ENCODE results near the gene OR9Q1. TPM values are rescaled to one million over a fixed set of nuclear protein-coding genes. Genes with fewer than 3 reads are reported as not detected.

The OR9Q1 gene
- total and polyA plus RNA-seq, 4 donors: not detected

GRCh38 chr11:58086528-58086927 is 62.8 kb downstream of the OR9Q1 start:
- no peak overlapping the region for H3K4me3 ChIP-seq (ENCODE audit: low read depth in 1 of 3, low read length in 3 of 3)
- H3K27me3 ChIP-seq (ENCODE audit: control insufficient read depth in 4 of 4, insufficient read depth in 4 of 4, low read length in 3 of 4): no peaks in the 10 kb centered on the region
- WGBS: 45% methylated on average over 2 of the region's 2 CpGs
- no peaks in the 10 kb centered on the region for H3K4me1 ChIP-seq (ENCODE audit: control insufficient read depth in 4 of 4, insufficient read depth in 4 of 4, low read length in 3 of 4)
- no peak for DNase-seq (ENCODE audit: low spot score)
- H3K27ac ChIP-seq (ENCODE audit: low read depth in 1 of 2, low read length in 2 of 2): no peak overlapping the region
- TF ChIP-seq FOXA1 (IDR thresholded peaks at IDR 0.05): no peak
- TF ChIP-seq, protein P1, sequence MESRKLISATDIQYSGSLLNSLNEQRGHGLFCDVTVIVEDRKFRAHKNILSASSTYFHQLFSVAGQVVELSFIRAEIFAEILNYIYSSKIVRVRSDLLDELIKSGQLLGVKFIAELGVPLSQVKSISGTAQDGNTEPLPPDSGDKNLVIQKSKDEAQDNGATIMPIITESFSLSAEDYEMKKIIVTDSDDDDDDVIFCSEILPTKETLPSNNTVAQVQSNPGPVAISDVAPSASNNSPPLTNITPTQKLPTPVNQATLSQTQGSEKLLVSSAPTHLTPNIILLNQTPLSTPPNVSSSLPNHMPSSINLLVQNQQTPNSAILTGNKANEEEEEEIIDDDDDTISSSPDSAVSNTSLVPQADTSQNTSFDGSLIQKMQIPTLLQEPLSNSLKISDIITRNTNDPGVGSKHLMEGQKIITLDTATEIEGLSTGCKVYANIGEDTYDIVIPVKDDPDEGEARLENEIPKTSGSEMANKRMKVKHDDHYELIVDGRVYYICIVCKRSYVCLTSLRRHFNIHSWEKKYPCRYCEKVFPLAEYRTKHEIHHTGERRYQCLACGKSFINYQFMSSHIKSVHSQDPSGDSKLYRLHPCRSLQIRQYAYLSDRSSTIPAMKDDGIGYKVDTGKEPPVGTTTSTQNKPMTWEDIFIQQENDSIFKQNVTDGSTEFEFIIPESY (IDR thresholded peaks at IDR 0.05): no peak
- TF ChIP-seq YY1 (IDR thresholded peaks at IDR 0.05): no peak
- TF ChIP-seq, protein P2, sequence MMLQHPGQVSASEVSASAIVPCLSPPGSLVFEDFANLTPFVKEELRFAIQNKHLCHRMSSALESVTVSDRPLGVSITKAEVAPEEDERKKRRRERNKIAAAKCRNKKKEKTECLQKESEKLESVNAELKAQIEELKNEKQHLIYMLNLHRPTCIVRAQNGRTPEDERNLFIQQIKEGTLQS (IDR thresholded peaks at IDR 0.05): no peak
- TF ChIP-seq TAF1 (conservative IDR thresholded peaks at IDR 0.05): no peak
- no peak for TF ChIP-seq RXRA (IDR thresholded peaks at IDR 0.05)
- TF ChIP-seq MAX (IDR thresholded peaks at IDR 0.05): no peak
- no peak overlapping the region for H3K9ac ChIP-seq (ENCODE audit: low read depth in 1 of 2, low read length in 2 of 2)
- H3K9me3 ChIP-seq (ENCODE audit: control insufficient read depth in 4 of 4, low read length in 3 of 4): no peaks in the 10 kb centered on the region
- H3K36me3 ChIP-seq (ENCODE audit: control insufficient read depth in 4 of 4, insufficient read depth in 3 of 4, low read depth in 1 of 4, low read length in 3 of 4): no peaks in the 10 kb centered on the region

- no peak overlapping the region for H3K27ac ChIP-seq (ENCODE audit: low read depth in 1 of 2, low read length in 2 of 2)
- WGBS: 65% methylated on average over 2 of the region's 2 CpGs
- H3K4me1 ChIP-seq (ENCODE audit: control insufficient read depth in 4 of 4, insufficient read depth in 4 of 4, low read length in 3 of 4): no peaks in the 10 kb centered on the region
- TF ChIP-seq RXRA (IDR thresholded peaks at IDR 0.05) (no peak), HNF4A (conservative IDR thresholded peaks at IDR 0.05) (no peak), FOXA1 (IDR thresholded peaks at IDR 0.05) (no peak), REST (IDR thresholded peaks at IDR 0.05) (no peak), SP1 (IDR thresholded peaks at IDR 0.05) (no peak)
- peaks cover 0 to 2% (median 0%) of the 10 kb centered on the region in 4 donors for H3K9me3 ChIP-seq (ENCODE audit: control insufficient read depth in 4 of 4, low read length in 3 of 4)
- no peaks in the 10 kb centered on the region for H3K36me3 ChIP-seq (ENCODE audit: control insufficient read depth in 4 of 4, insufficient read depth in 3 of 4, low read depth in 1 of 4, low read length in 3 of 4)
- no peak for DNase-seq (ENCODE audit: low spot score)
- no peak overlapping the region for H3K9ac ChIP-seq (ENCODE audit: low read depth in 1 of 2, low read length in 2 of 2)
- peaks cover 0 to 4% (median 0%) of the 10 kb centered on the region in 4 donors for H3K27me3 ChIP-seq (ENCODE audit: control insufficient read depth in 4 of 4, insufficient read depth in 4 of 4, low read length in 3 of 4)
- no peak overlapping the region for H3K4me3 ChIP-seq (ENCODE audit: low read depth in 1 of 3, low read length in 3 of 3)
Observed at GRCh38 chr11:58097437-58097836, 73.8 kb downstream of the OR9Q1 start.

- Histone ChIP-seq H3K27ac (ENCODE audit: low read depth in 1 of 2, low read length in 2 of 2) (no peak overlapping the region), H3K9me3 (ENCODE audit: control insufficient read depth in 4 of 4, low read length in 3 of 4) (no peaks in the 10 kb centered on the region), H3K9ac (ENCODE audit: low read depth in 1 of 2, low read length in 2 of 2) (no peak overlapping the region), H3K4me1 (ENCODE audit: control insufficient read depth in 4 of 4, insufficient read depth in 4 of 4, low read length in 3 of 4) (no peaks in the 10 kb centered on the region), H3K36me3 (ENCODE audit: control insufficient read depth in 4 of 4, insufficient read depth in 3 of 4, low read depth in 1 of 4, low read length in 3 of 4) (no peaks in the 10 kb centered on the region), H3K4me3 (ENCODE audit: low read depth in 1 of 3, low read length in 3 of 3) (no peak overlapping the region), H3K27me3 (ENCODE audit: control insufficient read depth in 4 of 4, insufficient read depth in 4 of 4, low read length in 3 of 4) (peaks cover 0 to 2% (median under 1%) of the 10 kb centered on the region in 4 donors)
- TF ChIP-seq SP1 (IDR thresholded peaks at IDR 0.05) (no peak), MAX (IDR thresholded peaks at IDR 0.05) (no peak), FOXA2 (IDR thresholded peaks at IDR 0.05) (no peak), NR2F2 (IDR thresholded peaks at IDR 0.05) (no peak), TAF1 (conservative IDR thresholded peaks at IDR 0.05) (no peak), EGR1 (IDR thresholded peaks at IDR 0.05; ENCODE audit: low read depth in 2 of 2) (no peak), JUND (IDR thresholded peaks at IDR 0.05) (no peak), HNF4A (conservative IDR thresholded peaks at IDR 0.05) (no peak), REST (IDR thresholded peaks at IDR 0.05) (no peak), HNF4G (IDR thresholded peaks at IDR 0.05) (no peak), YY1 (IDR thresholded peaks at IDR 0.05) (no peak), GABPA (IDR thresholded peaks at IDR 0.05 in 1 of 2, conservative IDR thresholded peaks at IDR 0.05 in 1 of 2) (no peak)
- TF ChIP-seq, protein P1 (IDR thresholded peaks at IDR 0.05): no peak
- 52% methylated on average over 1 of the region's 1 CpG for WGBS
- DNase-seq (ENCODE audit: low spot score): no peak
Observed at GRCh38 chr11:58121096-58121495, 97.4 kb downstream of the OR9Q1 start.
